Measurements from ENCODE around the gene ZNF555.
"Not testable (repeated sequence)": the region's sequence is repeated elsewhere in the genome, so short reads cannot be mapped to it uniquely, and the experiment has no call there.

The ZNF555 gene

DNA sequence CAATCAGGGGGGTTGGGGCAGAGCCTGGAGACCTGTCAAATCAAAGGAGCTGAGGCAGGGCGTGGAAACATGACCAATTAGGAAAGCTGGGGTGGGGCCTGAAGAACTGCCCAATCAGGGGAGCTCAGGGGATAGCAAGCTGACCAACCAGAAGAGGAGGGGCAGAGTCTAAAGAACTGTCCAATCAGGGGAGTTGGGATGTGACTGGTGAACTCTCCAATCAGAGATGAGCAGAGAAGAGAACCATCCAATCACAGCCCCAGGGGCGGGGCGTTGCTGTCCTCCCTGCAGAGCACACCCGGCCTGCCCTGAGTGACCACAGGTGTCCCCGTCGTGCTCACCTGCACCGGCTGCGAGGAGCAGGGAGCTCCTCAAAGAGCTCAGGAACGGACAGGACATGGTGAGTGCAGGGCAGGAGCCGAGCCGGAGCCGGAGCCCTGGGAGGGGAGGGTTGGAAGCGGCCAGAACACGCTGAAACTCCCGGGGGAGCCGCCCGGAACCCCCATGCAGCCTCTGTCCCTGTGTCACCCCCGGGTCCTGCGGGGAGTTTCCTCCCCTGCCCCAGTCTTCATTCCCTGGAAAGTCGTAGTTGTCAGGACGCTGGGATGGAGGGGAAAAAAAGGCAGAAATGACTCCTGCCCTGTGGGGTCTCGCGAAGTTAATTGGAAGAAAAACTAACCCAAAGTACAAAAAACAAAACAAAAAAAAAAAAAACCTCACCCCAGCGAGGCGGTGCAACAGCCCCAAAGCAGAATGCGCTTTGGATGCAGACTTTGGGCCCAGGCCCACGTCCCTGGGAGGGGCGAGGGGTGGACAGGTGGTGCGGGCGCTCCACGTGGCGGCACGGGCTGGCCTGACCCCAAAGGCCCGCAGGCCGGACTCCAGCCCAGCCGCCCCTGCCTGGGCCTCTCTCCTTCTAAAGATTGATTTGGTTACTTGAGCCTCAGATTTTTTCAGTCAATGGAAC, 26.0 kb downstream of the ZNF555 start, which contains the start of gene ZNF556:
Gene ZNF556, plus strand, starts transcription at position 311 of the 967 bp plus-strand sequence. Its CDS starts 87 bp downstream, at position 398.
- TF ChIP-seq, protein P1, sequence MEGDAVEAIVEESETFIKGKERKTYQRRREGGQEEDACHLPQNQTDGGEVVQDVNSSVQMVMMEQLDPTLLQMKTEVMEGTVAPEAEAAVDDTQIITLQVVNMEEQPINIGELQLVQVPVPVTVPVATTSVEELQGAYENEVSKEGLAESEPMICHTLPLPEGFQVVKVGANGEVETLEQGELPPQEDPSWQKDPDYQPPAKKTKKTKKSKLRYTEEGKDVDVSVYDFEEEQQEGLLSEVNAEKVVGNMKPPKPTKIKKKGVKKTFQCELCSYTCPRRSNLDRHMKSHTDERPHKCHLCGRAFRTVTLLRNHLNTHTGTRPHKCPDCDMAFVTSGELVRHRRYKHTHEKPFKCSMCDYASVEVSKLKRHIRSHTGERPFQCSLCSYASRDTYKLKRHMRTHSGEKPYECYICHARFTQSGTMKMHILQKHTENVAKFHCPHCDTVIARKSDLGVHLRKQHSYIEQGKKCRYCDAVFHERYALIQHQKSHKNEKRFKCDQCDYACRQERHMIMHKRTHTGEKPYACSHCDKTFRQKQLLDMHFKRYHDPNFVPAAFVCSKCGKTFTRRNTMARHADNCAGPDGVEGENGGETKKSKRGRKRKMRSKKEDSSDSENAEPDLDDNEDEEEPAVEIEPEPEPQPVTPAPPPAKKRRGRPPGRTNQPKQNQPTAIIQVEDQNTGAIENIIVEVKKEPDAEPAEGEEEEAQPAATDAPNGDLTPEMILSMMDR (IDR thresholded peaks at IDR 0.05; ENCODE audit: low read depth, low read length): no peak
- no peak for DNase-seq (ENCODE audit: low read depth in 2 of 2)
- no peak within 1 kb of the TSS for H3K4me3 ChIP-seq (replicated peaks in 1 of 2; ENCODE audit: low read depth in 2 of 2, low read length in 2 of 2)

GRCh38 chr19:2869618-2870017, 28.3 kb downstream of the ZNF555 start:
- TF ChIP-seq, protein P1 (IDR thresholded peaks at IDR 0.05; ENCODE audit: low read depth, low read length): no peak
- DNase-seq (ENCODE audit: low read depth in 2 of 2): no peak

DNA sequence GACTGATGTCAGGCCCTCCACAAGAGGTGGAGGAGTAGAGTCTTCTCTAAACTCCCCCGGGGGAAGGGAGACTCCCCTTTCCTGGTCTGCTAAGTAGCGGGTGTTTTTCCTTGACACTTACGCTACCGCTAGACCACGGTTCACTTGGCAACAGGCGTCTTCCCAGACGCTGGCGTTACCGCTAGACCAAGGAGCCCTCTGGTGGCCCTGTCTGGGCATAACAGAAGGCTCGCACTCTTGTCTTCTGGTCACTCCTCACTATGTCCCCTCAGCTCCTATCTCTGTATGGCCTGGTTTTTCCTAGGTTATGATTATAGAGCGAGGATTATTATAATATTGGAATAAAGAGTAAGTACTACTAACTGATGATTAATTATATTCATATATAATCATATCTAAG, 30.9 kb downstream of the ZNF555 start:
- DNase-seq (ENCODE audit: low read depth in 2 of 2): peak in 1 of 2 donors; percentile 60
- H3K4me3 ChIP-seq (replicated peaks in 1 of 2; ENCODE audit: low read depth in 2 of 2, low read length in 2 of 2): not testable (repeated sequence)

More at GRCh38 chr19:2869618-2870017, 28.3 kb downstream of the ZNF555 start:
- H3K4me3 ChIP-seq (replicated peaks in 1 of 2; ENCODE audit: low read depth in 2 of 2, low read length in 2 of 2): no peak overlapping the region

- no peak for DNase-seq (ENCODE audit: low read depth in 2 of 2)
- no peak overlapping the region for H3K4me3 ChIP-seq (replicated peaks in 1 of 2; ENCODE audit: low read depth in 2 of 2, low read length in 2 of 2)
- TF ChIP-seq, protein P1 (IDR thresholded peaks at IDR 0.05; ENCODE audit: low read depth, low read length): no peak
Observed at GRCh38 chr19:2877398-2878331, 36.4 kb downstream of the ZNF555 start.

GRCh38 chr19:2883686-2884439, 42.6 kb downstream of the ZNF555 start:
- no peak for DNase-seq (ENCODE audit: low read depth in 2 of 2)
- TF ChIP-seq, protein P1 (IDR thresholded peaks at IDR 0.05; ENCODE audit: low read depth, low read length): no peak

DNA sequence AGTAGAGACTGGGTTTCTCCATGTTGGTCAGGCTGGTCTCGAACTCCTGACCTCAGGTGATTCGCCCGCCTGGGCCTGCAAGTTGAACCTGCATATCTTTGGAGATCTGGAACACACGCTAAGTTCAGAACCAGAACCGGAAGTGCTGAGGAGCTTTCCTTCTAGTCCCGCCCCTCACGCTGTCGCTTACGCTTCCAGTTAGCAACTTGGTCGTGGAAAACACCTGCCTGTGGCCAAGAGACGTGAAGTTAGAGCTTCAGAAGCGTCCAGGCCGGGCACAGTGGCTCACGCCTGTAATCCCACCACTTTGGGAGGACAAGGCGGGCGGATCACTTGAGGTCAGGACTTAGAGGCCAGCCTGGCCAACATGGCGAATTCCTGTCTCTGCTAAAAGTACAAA, 44.5 kb downstream of the ZNF555 start:
- TF ChIP-seq, protein P1 (IDR thresholded peaks at IDR 0.05; ENCODE audit: low read depth, low read length): no peak
- DNase-seq (ENCODE audit: low read depth in 2 of 2): no peak
- no peak overlapping the region for H3K4me3 ChIP-seq (replicated peaks in 1 of 2; ENCODE audit: low read depth in 2 of 2, low read length in 2 of 2)

More at GRCh38 chr19:2883686-2884439, 42.6 kb downstream of the ZNF555 start:
- no peak overlapping the region for H3K4me3 ChIP-seq (replicated peaks in 1 of 2; ENCODE audit: low read depth in 2 of 2, low read length in 2 of 2)
